D721Med (cell line): Measurements from ENCODE around the gene SELENOW.
A peak's percentile ranks its signal among the peaks of the same experiment; 100 is the strongest.
"Not testable (repeated sequence)": the region's sequence is repeated elsewhere in the genome, so short reads cannot be mapped to it uniquely, and the experiment has no call there.

Source experiments
- DNase-seq: peaks from one replicate; pipeline ENCODE4 v3.0.0; 2011; ENCODE audit warnings: low spot score; ENCODE audit not compliant: insufficient read length
- FAIRE-seq: peaks from 2 replicates; lab custom pipeline; 2011; peaks lifted over from hg19 to GRCh38; lab: Jason Lieb, UNC
- TF ChIP-seq, protein P1 (sequence below): IDR thresholded peaks from 2 replicates; pipeline ENCODE4 v1.5.1; 2012; ENCODE audit warnings: mild to moderate bottlenecking, control low read depth; ENCODE audit not compliant: insufficient read depth; ENCODE audit errors: missing control alignments

SELENOW gene

DNA sequence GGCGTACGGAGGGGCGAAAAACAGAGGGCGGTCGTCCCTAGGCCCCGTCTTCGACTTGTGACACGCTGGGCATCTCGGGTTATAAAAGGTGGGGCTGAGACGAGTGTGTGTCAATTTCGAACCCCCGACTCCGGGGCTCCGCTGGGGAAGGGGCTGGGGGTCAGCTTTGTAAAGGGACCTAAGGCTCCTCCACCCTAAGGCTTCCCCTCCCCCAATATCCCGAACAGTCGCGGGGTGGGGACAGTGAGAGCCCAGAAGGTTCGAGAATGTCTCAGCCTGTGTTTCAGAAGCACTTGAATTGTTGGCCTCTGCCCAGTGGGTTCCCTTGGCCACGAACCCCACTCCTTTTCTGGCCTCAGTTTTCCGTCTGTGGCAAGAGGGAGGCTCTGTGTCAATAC is 450 bp downstream of the SELENOW start:
- FAIRE-seq (no peak), DNase-seq (no peak)
- TF ChIP-seq, protein P1, sequence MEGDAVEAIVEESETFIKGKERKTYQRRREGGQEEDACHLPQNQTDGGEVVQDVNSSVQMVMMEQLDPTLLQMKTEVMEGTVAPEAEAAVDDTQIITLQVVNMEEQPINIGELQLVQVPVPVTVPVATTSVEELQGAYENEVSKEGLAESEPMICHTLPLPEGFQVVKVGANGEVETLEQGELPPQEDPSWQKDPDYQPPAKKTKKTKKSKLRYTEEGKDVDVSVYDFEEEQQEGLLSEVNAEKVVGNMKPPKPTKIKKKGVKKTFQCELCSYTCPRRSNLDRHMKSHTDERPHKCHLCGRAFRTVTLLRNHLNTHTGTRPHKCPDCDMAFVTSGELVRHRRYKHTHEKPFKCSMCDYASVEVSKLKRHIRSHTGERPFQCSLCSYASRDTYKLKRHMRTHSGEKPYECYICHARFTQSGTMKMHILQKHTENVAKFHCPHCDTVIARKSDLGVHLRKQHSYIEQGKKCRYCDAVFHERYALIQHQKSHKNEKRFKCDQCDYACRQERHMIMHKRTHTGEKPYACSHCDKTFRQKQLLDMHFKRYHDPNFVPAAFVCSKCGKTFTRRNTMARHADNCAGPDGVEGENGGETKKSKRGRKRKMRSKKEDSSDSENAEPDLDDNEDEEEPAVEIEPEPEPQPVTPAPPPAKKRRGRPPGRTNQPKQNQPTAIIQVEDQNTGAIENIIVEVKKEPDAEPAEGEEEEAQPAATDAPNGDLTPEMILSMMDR, result no peak

DNA sequence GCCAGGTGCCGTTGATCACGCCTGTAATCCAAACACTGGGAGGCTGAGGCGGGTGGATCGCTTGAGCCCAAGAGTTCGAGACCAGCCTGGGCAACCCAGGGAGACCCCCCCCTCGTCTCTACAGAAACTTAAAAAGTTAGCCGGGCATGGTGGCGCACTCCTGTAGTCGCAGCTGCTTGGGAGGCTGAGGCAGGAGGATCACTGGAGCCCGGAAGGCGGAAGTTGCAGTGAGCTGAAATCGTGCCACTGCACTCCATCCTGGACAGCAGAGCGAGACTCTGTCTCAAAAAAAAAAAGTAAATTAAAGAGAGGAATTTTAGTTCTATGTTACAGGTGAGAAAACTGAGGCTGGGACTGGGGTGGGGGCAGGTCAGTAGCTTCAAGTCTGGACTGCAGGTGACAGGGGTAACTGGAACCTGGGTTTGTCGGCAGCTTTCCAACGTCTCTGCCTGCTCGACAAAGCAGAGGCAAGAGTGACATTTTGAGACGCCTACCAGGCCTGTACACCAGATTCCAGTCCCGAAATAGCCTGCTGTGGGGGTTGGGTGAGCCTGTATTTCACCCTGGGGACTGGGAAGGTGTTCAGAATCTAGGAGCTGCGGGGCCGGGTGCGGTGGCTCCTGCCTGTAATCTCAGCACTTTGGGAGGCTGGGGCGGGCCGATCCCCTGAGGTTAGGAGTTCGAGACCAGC is 1.2 kb downstream of the SELENOW start:
- TF ChIP-seq, protein P1, result no peak
- FAIRE-seq (no peak), DNase-seq (no peak)

DNA sequence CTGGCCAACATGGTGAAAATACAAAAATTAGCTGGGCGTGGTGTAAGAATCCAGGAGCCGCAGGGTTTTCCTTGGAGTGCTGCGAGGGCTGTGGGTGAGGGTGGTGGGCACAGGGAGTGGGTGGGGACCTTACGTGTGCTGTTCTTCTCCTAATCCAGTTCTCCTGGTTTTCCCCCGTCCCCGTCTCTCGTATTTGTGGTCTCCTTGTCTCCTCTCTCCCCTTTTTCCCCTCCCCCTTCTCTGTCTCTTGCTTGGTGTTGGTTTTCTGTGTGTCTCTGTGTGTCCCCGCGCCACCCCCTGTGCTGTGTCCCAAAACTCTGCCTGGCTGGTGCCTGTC is 1.7 kb downstream of the SELENOW start:
- DNase-seq (no peak), FAIRE-seq (no peak)
- TF ChIP-seq, protein P1, result no peak

DNA sequence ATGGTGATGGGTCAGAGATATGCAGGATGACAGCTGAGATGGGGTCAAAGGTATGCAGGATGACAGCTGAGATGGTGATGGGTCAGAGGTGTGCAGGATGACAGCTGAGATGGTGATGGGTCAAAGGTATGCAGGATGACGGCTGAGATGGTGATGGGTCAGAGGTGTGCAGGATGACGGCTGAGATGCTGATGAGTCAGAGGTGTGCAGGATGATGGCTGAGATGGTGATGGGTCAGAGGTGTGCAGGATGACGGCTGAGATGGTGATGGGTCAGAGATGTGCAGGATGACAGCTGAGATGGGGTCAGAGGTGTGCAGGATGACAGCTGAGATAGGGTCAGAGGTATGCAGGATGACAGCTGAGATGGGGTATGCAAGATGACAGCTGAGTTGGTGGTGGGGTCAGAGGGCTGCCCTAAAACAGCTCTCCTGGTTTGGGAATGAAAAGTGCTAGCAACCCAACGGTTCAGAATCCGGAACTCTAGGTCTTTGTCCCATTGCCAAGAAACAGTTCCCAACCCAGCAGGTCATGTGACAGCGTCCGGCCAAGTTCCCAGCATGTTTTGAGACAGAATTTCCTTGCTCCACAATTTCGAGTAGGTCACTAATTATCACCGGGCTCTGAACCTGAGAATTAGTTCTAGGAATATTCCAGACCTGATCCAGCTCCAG is 3.2 kb downstream of the SELENOW start:
- FAIRE-seq (no peak), DNase-seq (no peak)
- TF ChIP-seq, protein P1, result no peak

DNA sequence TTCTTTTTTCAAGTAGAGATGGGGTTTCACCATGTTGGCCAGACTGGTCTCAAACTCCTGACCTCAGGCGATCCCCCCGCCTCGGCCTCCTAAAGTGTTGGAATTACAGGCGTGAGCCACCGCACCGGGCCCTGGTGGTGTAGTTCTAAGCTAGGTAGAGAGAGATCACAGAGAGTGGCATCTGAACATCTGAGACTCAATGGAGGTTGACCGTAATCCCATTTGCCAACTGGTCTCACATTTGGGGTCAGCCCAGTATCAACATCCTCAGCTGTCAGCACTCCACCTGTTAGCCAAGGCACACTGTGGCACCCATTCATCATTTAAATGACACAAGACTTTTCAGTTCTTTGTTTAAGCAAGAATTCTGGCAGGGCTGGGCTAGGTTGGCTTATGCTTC is 8.1 kb downstream of the SELENOW start:
- TF ChIP-seq, protein P1, result no peak
- DNase-seq (no peak), FAIRE-seq (no peak)

DNA sequence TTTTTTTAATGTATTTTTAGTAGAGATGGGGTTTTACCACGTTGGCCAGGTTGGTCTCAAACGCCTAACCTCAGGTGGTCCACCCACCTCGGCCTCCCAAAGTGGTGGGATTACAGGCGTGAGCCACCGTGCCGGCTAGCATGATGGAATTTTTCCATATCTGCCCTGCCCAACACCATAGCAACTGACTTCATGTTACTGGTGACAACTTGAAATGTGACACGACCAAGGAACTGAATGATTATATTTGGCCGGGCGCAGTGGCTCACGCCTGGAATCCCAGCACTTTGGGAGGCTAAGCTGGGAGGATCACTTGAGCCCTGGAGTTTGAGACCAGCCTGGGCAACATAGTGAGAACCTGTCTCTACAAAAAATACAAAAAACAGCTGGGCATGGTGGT is 8.8 kb downstream of the SELENOW start:
- DNase-seq, FAIRE-seq: not testable (repeated sequence)

DNA sequence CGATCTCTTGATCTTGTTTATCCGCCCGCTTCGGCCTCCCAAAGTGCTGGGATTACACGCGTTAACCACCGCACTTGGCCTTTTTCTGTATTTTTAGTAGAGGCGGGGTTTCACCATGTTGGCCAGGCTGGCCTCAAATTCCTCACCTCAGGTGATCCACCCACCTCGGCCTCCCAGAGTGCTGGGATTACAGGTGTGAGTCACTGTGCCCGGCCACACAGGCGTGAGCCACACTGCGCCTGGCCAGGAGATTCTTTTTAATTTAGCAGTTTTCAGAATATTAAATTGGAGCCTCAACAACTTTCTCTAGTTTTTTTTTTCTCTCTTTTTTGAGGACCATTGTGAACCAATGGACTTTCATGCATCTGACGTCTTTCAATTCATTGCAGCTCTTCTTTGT is 11.3 kb downstream of the SELENOW start:
- FAIRE-seq, DNase-seq: not testable (repeated sequence)

DNA sequence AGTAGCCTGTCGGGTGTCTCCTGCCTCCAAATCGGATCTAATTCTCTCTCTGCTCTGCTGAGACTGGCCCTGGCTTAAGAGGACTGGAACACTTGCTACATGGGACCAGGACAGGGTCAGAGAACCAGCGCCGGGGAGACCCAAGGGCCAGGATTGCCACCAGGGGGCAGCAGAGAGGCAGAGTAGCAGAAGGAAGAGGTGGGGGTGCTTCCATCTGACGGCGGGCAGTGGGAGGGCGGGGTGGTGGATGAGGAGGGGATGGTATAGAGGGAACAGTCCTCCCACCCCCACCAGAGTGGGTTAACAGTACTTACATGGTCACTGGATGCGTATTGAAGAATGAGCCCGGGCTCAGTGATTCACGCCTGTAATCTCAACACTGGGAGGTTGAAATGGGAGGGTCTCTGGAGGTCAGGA is 11.9 kb downstream of the SELENOW start:
- TF ChIP-seq, protein P1, result peak; percentile 91
- DNase-seq (peak; percentile 89), FAIRE-seq (no peak)
